T47D (cell line): ENCODE measurements around the gene SLC1A1.

ENCODE experiments used
- DNase-seq, 2 experiments: peaks; one replicate each; pipeline versions ENCODE4 v3.0.0 to v3.0.0-alpha.2; 2011 to 2012; ENCODE audit warnings: low read depth in 1 of 2, low spot score in 1 of 2
- JUND ChIP-seq: IDR thresholded peaks from 2 replicates; pipeline ENCODE4 v1.6.1; 2012; ENCODE audit warnings: low read depth
- in situ Hi-C: cut with HindIII; loops from 2 replicates; pipeline ENCODE4 v1.10.0; 2016; ENCODE audit warnings: low sequenced_read_pairs, low pct_unique_long_range_greater_than_20kb

The SLC1A1 gene

DNA sequence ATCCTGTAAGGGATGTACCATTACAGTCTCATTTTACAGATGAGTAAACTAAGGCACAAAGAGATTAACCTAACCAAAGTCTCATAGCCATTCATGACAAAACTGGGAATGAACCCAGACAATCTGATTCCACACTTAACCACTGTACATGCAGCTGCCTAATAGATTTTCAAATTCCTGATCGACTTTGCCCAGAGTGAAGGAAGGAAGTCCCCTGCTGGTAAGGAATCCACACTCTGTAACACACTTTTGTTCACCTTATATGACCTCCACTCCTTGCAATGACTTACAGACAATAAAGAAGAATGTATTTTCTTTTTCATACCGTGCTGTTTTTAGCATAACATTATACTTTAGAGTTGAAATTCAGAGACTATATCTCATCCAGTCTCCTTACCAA lies 140.6 kb downstream of the SLC1A1 start:
- in situ Hi-C loops: no loop called here
- TF ChIP-seq JUND: no peak
- no peak for DNase-seq
